ENCODE results near the gene CDC42.

DNA sequence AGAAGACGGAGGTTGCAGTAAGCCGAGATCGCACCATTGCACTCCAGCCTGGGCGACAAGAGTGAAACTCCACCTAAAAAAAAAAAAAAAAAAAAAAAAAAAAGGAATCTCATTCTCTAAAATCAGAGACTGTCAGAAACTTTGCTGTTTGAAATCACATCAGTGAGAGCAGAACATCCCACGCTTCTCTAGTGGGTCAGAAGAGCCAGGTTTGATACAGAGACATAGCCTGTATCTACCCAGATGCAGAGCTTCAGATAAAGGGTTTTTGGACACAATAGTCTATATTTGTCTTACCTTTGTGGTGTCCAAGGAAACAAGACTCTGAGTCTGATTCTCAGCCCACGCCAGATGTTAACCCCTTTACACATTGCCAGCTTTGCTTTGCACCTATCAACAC is 31.4 kb upstream of the CDC42 start:
- TF ChIP-seq, protein P1, sequence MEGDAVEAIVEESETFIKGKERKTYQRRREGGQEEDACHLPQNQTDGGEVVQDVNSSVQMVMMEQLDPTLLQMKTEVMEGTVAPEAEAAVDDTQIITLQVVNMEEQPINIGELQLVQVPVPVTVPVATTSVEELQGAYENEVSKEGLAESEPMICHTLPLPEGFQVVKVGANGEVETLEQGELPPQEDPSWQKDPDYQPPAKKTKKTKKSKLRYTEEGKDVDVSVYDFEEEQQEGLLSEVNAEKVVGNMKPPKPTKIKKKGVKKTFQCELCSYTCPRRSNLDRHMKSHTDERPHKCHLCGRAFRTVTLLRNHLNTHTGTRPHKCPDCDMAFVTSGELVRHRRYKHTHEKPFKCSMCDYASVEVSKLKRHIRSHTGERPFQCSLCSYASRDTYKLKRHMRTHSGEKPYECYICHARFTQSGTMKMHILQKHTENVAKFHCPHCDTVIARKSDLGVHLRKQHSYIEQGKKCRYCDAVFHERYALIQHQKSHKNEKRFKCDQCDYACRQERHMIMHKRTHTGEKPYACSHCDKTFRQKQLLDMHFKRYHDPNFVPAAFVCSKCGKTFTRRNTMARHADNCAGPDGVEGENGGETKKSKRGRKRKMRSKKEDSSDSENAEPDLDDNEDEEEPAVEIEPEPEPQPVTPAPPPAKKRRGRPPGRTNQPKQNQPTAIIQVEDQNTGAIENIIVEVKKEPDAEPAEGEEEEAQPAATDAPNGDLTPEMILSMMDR (IDR thresholded peaks at IDR 0.05 in 8 of 11, conservative IDR thresholded peaks at IDR 0.05 in 3 of 11), result no peak
- no peak for TF ChIP-seq POLR2A (IDR thresholded peaks at IDR 0.05)

All from spleen (tissue), 7 donors.